HEK293 (cell line): ENCODE results near the gene C1RL.
A peak's percentile ranks its signal among the peaks of the same experiment; 100 is the strongest.

Experiments
- CTCF ChIA-PET: fragments of 350-600 bp; formaldehyde crosslinking; extraction: SDS; loops from one replicate; lab custom pipeline; 2021; ENCODE audit warnings: antibody characterized with exemption; lab: Yijun Ruan, JAX
- POLR2A ChIA-PET: fragments of 300-600 bp; formaldehyde crosslinking; extraction: SDS; loops from one replicate; lab custom pipeline; 2020; ENCODE audit warnings: antibody characterized with exemption, inconsistent platforms; lab: Yijun Ruan, JAX
- H3K27ac ChIP-seq: fragments of 200-500 bp; sonication (Bioruptor generic); 2 replicates; pipeline ENCODE4 v1.5.1; 2014; ENCODE audit warnings: low read depth, low read length, control low read depth, inconsistent platforms; ENCODE audit errors: extremely low read depth
- H3K36me3 ChIP-seq, 2 experiments: fragments of 200-500 bp in 1 of 2; sonication (Bioruptor generic) in 1 of 2; 1 replicate in 1 of 2; 2 replicates in 1 of 2; pipeline ENCODE4 v1.5.1; 2014 to 2017; ENCODE audit warnings: inconsistent platforms in 2 of 2, low read length in 2 of 2; ENCODE audit not compliant: control insufficient read depth in 2 of 2, insufficient read depth in 1 of 2
- H3K4me1 ChIP-seq: fragments of 200-500 bp; sonication (Bioruptor generic); 2 replicates; pipeline ENCODE4 v1.5.1; 2014; ENCODE audit warnings: mild to moderate bottlenecking, low read length, inconsistent platforms; ENCODE audit not compliant: control insufficient read depth, insufficient read depth
- H3K4me3 ChIP-seq: 2 replicates; pipeline ENCODE4 v1.5.1; 2011; ENCODE audit warnings: low read depth, mild to moderate bottlenecking, control low read depth, low read length, moderate library complexity
- H3K9me3 ChIP-seq: fragments of 200-500 bp; sonication (Bioruptor generic); 2 replicates; pipeline ENCODE4 v1.5.1; 2014; ENCODE audit warnings: low read depth, low read length, inconsistent platforms; ENCODE audit not compliant: control insufficient read depth, insufficient read depth
- SALL2 ChIP-seq: fragments of 450-650 bp; formaldehyde crosslinking; IDR thresholded peaks from 2 replicates; pipeline ENCODE4 v1.5.0; 2017; ENCODE audit warnings: missing biosample characterization, mild to moderate bottlenecking, missing genetic modification characterization, borderline replicate concordance
- SP2 ChIP-seq: fragments of 450-650 bp; formaldehyde crosslinking; IDR thresholded peaks from 2 replicates; pipeline ENCODE4 v1.5.1; 2016; ENCODE audit warnings: missing biosample characterization, missing genetic modification characterization
- ZBTB20 ChIP-seq: fragments of 450-650 bp; formaldehyde crosslinking; IDR thresholded peaks from 2 replicates; pipeline ENCODE4 v1.5.1; 2016; ENCODE audit warnings: missing biosample characterization, missing genetic modification characterization
- ZBTB48 ChIP-seq: fragments of 450-650 bp; formaldehyde crosslinking; IDR thresholded peaks from 2 replicates; pipeline ENCODE4 v1.5.1; 2016; ENCODE audit warnings: missing biosample characterization, missing genetic modification characterization
- ZIC2 ChIP-seq: fragments of 450-650 bp; formaldehyde crosslinking; IDR thresholded peaks from 2 replicates; pipeline ENCODE4 v1.5.1; 2016; ENCODE audit warnings: missing biosample characterization, missing genetic modification characterization
- ZNF114 ChIP-seq: fragments of 450-650 bp; formaldehyde crosslinking; IDR thresholded peaks from 2 replicates; pipeline ENCODE4 v1.5.0; 2017; ENCODE audit warnings: missing biosample characterization, missing genetic modification characterization
- ZNF133 ChIP-seq: fragments of 450-650 bp; formaldehyde crosslinking; IDR thresholded peaks from 2 replicates; pipeline ENCODE4 v1.5.1; 2016; ENCODE audit warnings: missing biosample characterization, missing genetic modification characterization
- ZNF37A ChIP-seq: fragments of 450-650 bp; IDR thresholded peaks from 2 replicates; pipeline ENCODE4 v1.5.1; 2018; ENCODE audit warnings: missing biosample characterization, missing genetic modification characterization
- ZNF501 ChIP-seq: fragments of 450-650 bp; formaldehyde crosslinking; IDR thresholded peaks from 2 replicates; pipeline ENCODE4 v1.5.1; 2016; ENCODE audit warnings: missing biosample characterization, missing genetic modification characterization
- ZNF514 ChIP-seq: fragments of 450-650 bp; formaldehyde crosslinking; IDR thresholded peaks from 2 replicates; pipeline ENCODE4 v1.5.1; 2016; ENCODE audit warnings: missing biosample characterization, missing genetic modification characterization
- ZNF549 ChIP-seq: fragments of 450-650 bp; IDR thresholded peaks from 2 replicates; pipeline ENCODE4 v1.5.1; 2018; ENCODE audit warnings: missing biosample characterization, missing genetic modification characterization, mild to moderate bottlenecking, inconsistent platforms, moderate library complexity
- ZNF596 ChIP-seq: fragments of 450-650 bp; IDR thresholded peaks from 2 replicates; pipeline ENCODE4 v1.5.0; 2018; ENCODE audit warnings: missing biosample characterization, mild to moderate bottlenecking, missing genetic modification characterization, moderate library complexity
- ZNF76 ChIP-seq: fragments of 450-650 bp; formaldehyde crosslinking; IDR thresholded peaks from 2 replicates; pipeline ENCODE4; 2016; ENCODE audit warnings: low read depth, missing biosample characterization, missing genetic modification characterization, borderline replicate concordance
- ZNF768 ChIP-seq: fragments of 450-650 bp; formaldehyde crosslinking; IDR thresholded peaks from 2 replicates; pipeline ENCODE4 v1.5.1; 2018; ENCODE audit warnings: missing biosample characterization, mild to moderate bottlenecking, missing genetic modification characterization
- ZNF843 ChIP-seq: fragments of 450-650 bp; formaldehyde crosslinking; IDR thresholded peaks from 2 replicates; pipeline ENCODE4 v1.5.1; 2016; ENCODE audit warnings: missing biosample characterization, missing genetic modification characterization
- TF ChIP-seq, protein P1 (sequence below): fragments of 450-650 bp; formaldehyde crosslinking; IDR thresholded peaks from 2 replicates; pipeline ENCODE4 v1.5.1; 2016; ENCODE audit warnings: missing biosample characterization, missing genetic modification characterization

Gene C1RL

DNA sequence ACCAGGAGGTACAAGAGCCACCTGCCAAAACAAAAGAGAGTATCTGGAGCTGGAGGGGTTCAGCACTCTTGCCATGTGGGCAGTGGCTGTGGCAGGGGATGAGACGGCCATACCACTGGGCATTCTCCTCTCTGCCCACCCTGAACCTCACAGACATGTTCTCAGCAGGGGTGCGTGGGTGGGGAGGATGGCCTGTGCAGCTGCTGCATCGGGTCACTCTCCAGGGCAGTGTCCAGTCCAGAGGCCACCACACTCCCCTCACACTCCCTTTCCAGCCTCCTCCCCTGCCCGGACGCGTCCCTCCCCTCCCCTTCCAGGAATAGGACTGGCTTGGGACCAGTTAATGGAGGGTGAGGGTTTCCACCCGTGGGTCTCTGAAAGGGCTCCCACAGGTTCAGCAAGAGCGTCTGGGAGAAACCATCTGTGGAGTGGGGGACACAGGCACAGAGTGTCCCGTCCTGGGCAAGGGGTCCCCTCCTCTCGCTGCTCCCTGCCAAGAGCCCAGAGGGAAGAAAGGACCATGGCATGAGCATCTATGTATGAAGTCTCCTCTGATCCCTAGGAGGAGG lies 17.3 kb downstream of the C1RL start:
- H3K27ac ChIP-seq = no peak overlapping the region
- H3K9me3 ChIP-seq = no peaks in the 10 kb centered on the region
- TF ChIP-seq ZNF501 (tag by site-specific recombination) (peak; percentile 15; the same call in 1 of the 2 replicates), ZBTB48 (no peak), SP2 (tag by site-specific recombination) (no peak)
- TF ChIP-seq, protein P1, sequence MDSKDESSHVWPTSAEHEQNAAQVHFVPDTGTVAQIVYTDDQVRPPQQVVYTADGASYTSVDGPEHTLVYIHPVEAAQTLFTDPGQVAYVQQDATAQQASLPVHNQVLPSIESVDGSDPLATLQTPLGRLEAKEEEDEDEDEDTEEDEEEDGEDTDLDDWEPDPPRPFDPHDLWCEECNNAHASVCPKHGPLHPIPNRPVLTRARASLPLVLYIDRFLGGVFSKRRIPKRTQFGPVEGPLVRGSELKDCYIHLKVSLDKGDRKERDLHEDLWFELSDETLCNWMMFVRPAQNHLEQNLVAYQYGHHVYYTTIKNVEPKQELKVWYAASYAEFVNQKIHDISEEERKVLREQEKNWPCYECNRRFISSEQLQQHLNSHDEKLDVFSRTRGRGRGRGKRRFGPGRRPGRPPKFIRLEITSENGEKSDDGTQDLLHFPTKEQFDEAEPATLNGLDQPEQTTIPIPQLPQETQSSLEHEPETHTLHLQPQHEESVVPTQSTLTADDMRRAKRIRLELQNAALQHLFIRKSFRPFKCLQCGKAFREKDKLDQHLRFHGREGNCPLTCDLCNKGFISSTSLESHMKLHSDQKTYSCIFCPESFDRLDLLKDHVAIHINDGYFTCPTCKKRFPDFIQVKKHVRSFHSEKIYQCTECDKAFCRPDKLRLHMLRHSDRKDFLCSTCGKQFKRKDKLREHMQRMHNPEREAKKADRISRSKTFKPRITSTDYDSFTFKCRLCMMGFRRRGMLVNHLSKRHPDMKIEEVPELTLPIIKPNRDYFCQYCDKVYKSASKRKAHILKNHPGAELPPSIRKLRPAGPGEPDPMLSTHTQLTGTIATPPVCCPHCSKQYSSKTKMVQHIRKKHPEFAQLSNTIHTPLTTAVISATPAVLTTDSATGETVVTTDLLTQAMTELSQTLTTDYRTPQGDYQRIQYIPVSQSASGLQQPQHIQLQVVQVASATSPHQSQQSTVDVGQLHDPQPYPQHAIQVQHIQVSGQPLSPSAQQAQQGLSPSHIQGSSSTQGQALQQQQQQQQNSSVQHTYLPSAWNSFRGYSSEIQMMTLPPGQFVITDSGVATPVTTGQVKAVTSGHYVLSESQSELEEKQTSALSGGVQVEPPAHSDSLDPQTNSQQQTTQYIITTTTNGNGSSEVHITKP = peak; percentile 80; the same call in 1 of the 2 replicates
- ChIA-PET POLR2A (no interaction called here), CTCF (interaction anchor here (0.9 to 2.7 kb wide), 11 partner anchors 12 to 147 kb away, joined by 3 to 18 read pairs (median 5); partner anchors contain the start of genes C12orf57, C1RL, CLSTN3 and LPCAT3)
- peak overlapping the region; percentile 38 for H3K4me3 ChIP-seq
- no peaks in the 10 kb centered on the region for H3K36me3 ChIP-seq
- no peaks in the 10 kb centered on the region for H3K4me1 ChIP-seq

- CTCF ChIA-PET = interaction anchor here (0.9 to 2.1 kb wide), 2 partner anchors 73 to 146 kb away, joined by 3 to 7 read pairs; partner anchors contain the start of gene LPCAT3
- no peak overlapping the region for H3K27ac ChIP-seq
- TF ChIP-seq ZNF596 (no peak), SALL2 (tag by site-specific recombination) (no peak), ZBTB20 (tag by site-specific recombination) (no peak), ZNF37A (tag by site-specific recombination) (no peak), ZNF76 (tag by site-specific recombination) (no peak)
- no peak overlapping the region for H3K4me3 ChIP-seq
- POLR2A ChIA-PET = no interaction called here
- H3K36me3 ChIP-seq = no peaks in the 10 kb centered on the region
- no peaks in the 10 kb centered on the region for H3K4me1 ChIP-seq
- H3K9me3 ChIP-seq = no peaks in the 10 kb centered on the region
Measured at GRCh38 chr12:7091171-7091570, 17.8 kb downstream of the C1RL start.

GRCh38 chr12:7090222-7090998 lies 18.6 kb downstream of the C1RL start:
- Histone ChIP-seq H3K4me3 (no peak overlapping the region), H3K27ac (no peak overlapping the region), H3K36me3 (no peaks in the 10 kb centered on the region; a peak in 1 of 3 replicates), H3K9me3 (no peaks in the 10 kb centered on the region), H3K4me1 (no peaks in the 10 kb centered on the region)
- POLR2A ChIA-PET = no interaction called here
- CTCF ChIA-PET = interaction anchor here (0.7 to 2.1 kb wide), 3 partner anchors 51 to 874 kb away, joined by 3 to 8 read pairs (median 7); no protein-coding TSS in a partner anchor
- TF ChIP-seq ZNF114 (no peak), ZNF549 (tag by site-specific recombination) (no peak), ZNF843 (no peak), ZNF768 (tag by site-specific recombination) (no peak), ZNF514 (tag by site-specific recombination) (no peak), ZIC2 (tag by site-specific recombination) (peak; percentile 31; the same call in 1 of the 2 replicates), ZNF133 (tag by site-specific recombination) (peak; percentile 53; the same call in 1 of the 2 replicates)
